HL-60 (cell line): ENCODE data around the gene RPS26.

Source experiments
- CTCF ChIP-seq: IDR thresholded peaks from one replicate; pipeline ENCODE4 v1.5.1; 2011; ENCODE audit warnings: low read length, control low read depth, inconsistent platforms; ENCODE audit not compliant: insufficient read depth
- POLR2AphosphoS5 ChIP-seq: IDR thresholded peaks from 2 replicates; pipeline ENCODE4 v1.6.1; 2012; ENCODE audit warnings: low read depth

- no peak for TF ChIP-seq CTCF
- TF ChIP-seq POLR2AphosphoS5 = no peak
Observed at GRCh38 chr12:56087220-56087619, 45.5 kb downstream of the RPS26 start.
